GM19035 (cell line): ENCODE measurements around the gene MRPL54.

Experiments used
- ATAC-seq: cut with Tn5 transposase; IDR thresholded peaks from one replicate; pipeline ENCODE4 v1.9.1; 2021; ENCODE audit not compliant: unreplicated experiment

MRPL54 gene

GRCh38 chr19:3762501-3763459, at the start of gene MRPL54:
Gene MRPL54, plus strand, starts transcription at chr19:3762682. Its CDS starts 19 bp downstream, at chr19:3762701.
- peak; percentile 74 for ATAC-seq

GRCh38 chr19:3716147-3716668, 46.3 kb upstream of the MRPL54 start:
- no peak for ATAC-seq

- no peak for ATAC-seq
These were observed 42.6 kb upstream of the MRPL54 start for GRCh38 chr19:3719868-3720267.

GRCh38 chr19:3720349-3720917, 42.0 kb upstream of the MRPL54 start:
- no peak for ATAC-seq

GRCh38 chr19:3721131-3721886, 41.2 kb upstream of the MRPL54 start:
- no peak for ATAC-seq

GRCh38 chr19:3721887-3722442, 40.5 kb upstream of the MRPL54 start:
- ATAC-seq, result no peak

- no peak for ATAC-seq
These were observed 39.9 kb upstream of the MRPL54 start for GRCh38 chr19:3722443-3723109.

- ATAC-seq, result no peak
These were observed 39.4 kb upstream of the MRPL54 start for GRCh38 chr19:3723110-3723488.

GRCh38 chr19:3723883-3724282, 38.6 kb upstream of the MRPL54 start:
- ATAC-seq, result no peak

- ATAC-seq, result no peak
These were observed 37.4 kb upstream of the MRPL54 start for GRCh38 chr19:3725121-3725520.

GRCh38 chr19:3725640-3726310, 36.7 kb upstream of the MRPL54 start:
- no peak for ATAC-seq

GRCh38 chr19:3730457-3730958, 32.0 kb upstream of the MRPL54 start:
- no peak for ATAC-seq

GRCh38 chr19:3732108-3732507, 30.4 kb upstream of the MRPL54 start:
- ATAC-seq, result no peak

- ATAC-seq, result no peak
These were observed 28.8 kb upstream of the MRPL54 start for GRCh38 chr19:3733549-3734309.

- ATAC-seq, result no peak
These were observed 28.2 kb upstream of the MRPL54 start for GRCh38 chr19:3734310-3734600.

- no peak for ATAC-seq
These were observed 26.3 kb upstream of the MRPL54 start for GRCh38 chr19:3736106-3736724.

GRCh38 chr19:3737487-3738205, 24.8 kb upstream of the MRPL54 start:
- ATAC-seq, result no peak
